ENCODE data around the gene DHX29. TPM values are rescaled to one million over a fixed set of nuclear protein-coding genes. Genes with fewer than 3 reads are reported as not detected.

Gene DHX29
- total RNA-seq, 1 experiment from 2014 or later = 24.3 TPM

DNA sequence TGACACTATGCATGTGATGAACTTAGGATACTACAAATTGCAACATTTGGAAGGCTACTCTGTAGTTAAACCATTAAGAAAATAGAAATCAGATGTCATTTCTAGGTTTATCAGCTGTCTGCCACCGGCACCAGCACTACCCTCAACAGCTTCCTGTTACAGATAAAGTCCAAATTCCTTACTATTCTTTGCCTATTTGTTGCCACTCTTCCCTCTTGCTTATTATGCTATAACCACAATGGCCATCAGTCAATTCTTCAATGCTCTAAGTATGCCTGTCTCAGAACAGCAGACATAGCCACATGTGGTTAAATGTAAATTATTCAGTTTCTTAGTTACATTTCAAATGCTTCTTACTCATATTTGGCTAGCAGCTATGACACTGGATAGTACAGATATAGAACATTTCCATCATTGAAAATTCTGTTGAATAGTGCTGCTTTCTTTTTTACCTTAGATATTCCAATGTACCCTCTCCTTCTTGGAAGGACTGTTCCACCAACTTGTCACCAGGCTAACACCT, 21.0 kb downstream of the DHX29 start:
- Histone ChIP-seq H3K27ac (ENCODE audit: low read depth, low read length) (no peak overlapping the region), H3K4me2 (ENCODE audit: low read length) (no peak overlapping the region), H3K4me3 (replicated peaks in 1 of 2; ENCODE audit: low read depth in 1 of 2, low read length in 2 of 2) (no peak overlapping the region), H3K79me2 (ENCODE audit: insufficient read depth, low read length) (no peaks in the 10 kb centered on the region), H3K4me1 (ENCODE audit: control insufficient read depth in 1 of 2, insufficient read depth in 2 of 2, low read length in 2 of 2) (no peaks in the 10 kb centered on the region), H3K9ac (ENCODE audit: low read length) (no peak overlapping the region), H4K20me1 (ENCODE audit: insufficient read depth) (no peaks in the 10 kb centered on the region), H3K9me2 (ENCODE audit: insufficient read depth) (no peaks in the 10 kb centered on the region), H3K27me3 (ENCODE audit: insufficient read depth, low read length) (no peaks in the 10 kb centered on the region), H3K36me3 (ENCODE audit: control insufficient read depth in 1 of 2, insufficient read depth in 2 of 2, low read length in 2 of 2) (peaks cover 27 to 36% of the 10 kb centered on the region in 2 experiments; a peak in 3 of 4 replicates), H3K9me3 (ENCODE audit: control insufficient read depth in 1 of 2, insufficient read depth in 1 of 2, low read depth in 1 of 2, low read length in 2 of 2) (no peaks in the 10 kb centered on the region), H2AFZ (ENCODE audit: low read depth, low read length, poor library complexity, severe bottlenecking) (no peak overlapping the region)
- POLR2A ChIA-PET = no interaction called here
- no peak for DNase-seq (ENCODE audit: low read depth, low spot score)
- RAD21 ChIA-PET (ENCODE audit: low non-redundant PET in 1 of 2, low total read pairs in 2 of 2, uncharacterized antibody in 2 of 2, unreplicated experiment in 2 of 2) = no interaction called here
- no peak for ATAC-seq
- TF ChIP-seq, protein P1, sequence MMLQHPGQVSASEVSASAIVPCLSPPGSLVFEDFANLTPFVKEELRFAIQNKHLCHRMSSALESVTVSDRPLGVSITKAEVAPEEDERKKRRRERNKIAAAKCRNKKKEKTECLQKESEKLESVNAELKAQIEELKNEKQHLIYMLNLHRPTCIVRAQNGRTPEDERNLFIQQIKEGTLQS (IDR thresholded peaks at IDR 0.05) = no peak
- TF ChIP-seq POLR2AphosphoS5 (IDR thresholded peaks at IDR 0.05; ENCODE audit: low read depth, low read length) = no peak
- no TSS peak for BruUV-seq (replicated peaks)
- CTCF ChIA-PET = no interaction called here
- intact Hi-C loops (cut with micrococcal nuclease) = no loop called here

- ATAC-seq = no peak
- H3K79me2 ChIP-seq (ENCODE audit: insufficient read depth, low read length) = no peaks in the 10 kb centered on the region
- POLR2A ChIA-PET = no interaction called here
Measured at GRCh38 chr5:55278778-55279177, 28.7 kb downstream of the DHX29 start.

More at GRCh38 chr5:55278778-55279177, 28.7 kb downstream of the DHX29 start:
- BruUV-seq (replicated peaks) = no TSS peak
- Histone ChIP-seq H3K36me3 (ENCODE audit: control insufficient read depth in 1 of 2, insufficient read depth in 2 of 2, low read length in 2 of 2) (peaks cover 31 to 51% of the 10 kb centered on the region in 2 experiments; a peak in 3 of 4 replicates), H3K27me3 (ENCODE audit: insufficient read depth, low read length) (no peaks in the 10 kb centered on the region), H3K4me1 (ENCODE audit: control insufficient read depth in 1 of 2, insufficient read depth in 2 of 2, low read length in 2 of 2) (no peaks in the 10 kb centered on the region), H4K20me1 (ENCODE audit: insufficient read depth) (no peaks in the 10 kb centered on the region), H3K9ac (ENCODE audit: low read length) (no peak overlapping the region), H3K4me3 (replicated peaks in 1 of 2; ENCODE audit: low read depth in 1 of 2, low read length in 2 of 2) (no peak overlapping the region), H3K9me3 (ENCODE audit: control insufficient read depth in 1 of 2, insufficient read depth in 1 of 2, low read depth in 1 of 2, low read length in 2 of 2) (no peaks in the 10 kb centered on the region), H3K4me2 (ENCODE audit: low read length) (no peak overlapping the region), H3K9me2 (ENCODE audit: insufficient read depth) (no peaks in the 10 kb centered on the region), H3K27ac (ENCODE audit: low read depth, low read length) (no peak overlapping the region), H2AFZ (ENCODE audit: low read depth, low read length, poor library complexity, severe bottlenecking) (no peak overlapping the region)
- ChIA-PET RAD21 (ENCODE audit: low non-redundant PET in 1 of 2, low total read pairs in 2 of 2, uncharacterized antibody in 2 of 2, unreplicated experiment in 2 of 2) (no interaction called here), CTCF (no interaction called here)
- TF ChIP-seq ZBTB33 (IDR thresholded peaks at IDR 0.05; ENCODE audit: extremely low read depth, insufficient replicate concordance, low read length) (no peak), EZH2 (IDR thresholded peaks at IDR 0.05) (no peak), SIN3A (IDR thresholded peaks at IDR 0.05; ENCODE audit: low read depth) (no peak), JUND (IDR thresholded peaks at IDR 0.05) (no peak), YY1 (IDR thresholded peaks at IDR 0.05; ENCODE audit: extremely low read depth, insufficient replicate concordance, low read depth, low read length) (no peak), MAX (IDR thresholded peaks at IDR 0.05) (no peak), EGR1 (IDR thresholded peaks at IDR 0.05; ENCODE audit: low read depth) (no peak), TCF7L2 (IDR thresholded peaks at IDR 0.05; ENCODE audit: borderline replicate concordance, extremely low read depth, insufficient read depth, insufficient read length) (no peak), SRF (IDR thresholded peaks at IDR 0.05; ENCODE audit: low read depth) (no peak), CEBPB (IDR thresholded peaks at IDR 0.05; ENCODE audit: low read depth) (no peak), POLR2A (IDR thresholded peaks at IDR 0.05; ENCODE audit: borderline replicate concordance, extremely low read depth, insufficient read depth, insufficient read length) (no peak), POLR2AphosphoS5 (IDR thresholded peaks at IDR 0.05; ENCODE audit: low read depth, low read length) (no peak), ZFX (IDR thresholded peaks at IDR 0.05) (no peak), FOSL1 (IDR thresholded peaks at IDR 0.05; ENCODE audit: low read depth) (no peak)
- TF ChIP-seq, protein P2, sequence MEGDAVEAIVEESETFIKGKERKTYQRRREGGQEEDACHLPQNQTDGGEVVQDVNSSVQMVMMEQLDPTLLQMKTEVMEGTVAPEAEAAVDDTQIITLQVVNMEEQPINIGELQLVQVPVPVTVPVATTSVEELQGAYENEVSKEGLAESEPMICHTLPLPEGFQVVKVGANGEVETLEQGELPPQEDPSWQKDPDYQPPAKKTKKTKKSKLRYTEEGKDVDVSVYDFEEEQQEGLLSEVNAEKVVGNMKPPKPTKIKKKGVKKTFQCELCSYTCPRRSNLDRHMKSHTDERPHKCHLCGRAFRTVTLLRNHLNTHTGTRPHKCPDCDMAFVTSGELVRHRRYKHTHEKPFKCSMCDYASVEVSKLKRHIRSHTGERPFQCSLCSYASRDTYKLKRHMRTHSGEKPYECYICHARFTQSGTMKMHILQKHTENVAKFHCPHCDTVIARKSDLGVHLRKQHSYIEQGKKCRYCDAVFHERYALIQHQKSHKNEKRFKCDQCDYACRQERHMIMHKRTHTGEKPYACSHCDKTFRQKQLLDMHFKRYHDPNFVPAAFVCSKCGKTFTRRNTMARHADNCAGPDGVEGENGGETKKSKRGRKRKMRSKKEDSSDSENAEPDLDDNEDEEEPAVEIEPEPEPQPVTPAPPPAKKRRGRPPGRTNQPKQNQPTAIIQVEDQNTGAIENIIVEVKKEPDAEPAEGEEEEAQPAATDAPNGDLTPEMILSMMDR (IDR thresholded peaks at IDR 0.05 in 2 of 3, conservative IDR thresholded peaks at IDR 0.05 in 1 of 3; ENCODE audit: borderline replicate concordance in 1 of 3, insufficient read depth in 1 of 3, low read depth in 2 of 3, low read length in 2 of 3) = no peak
- TF ChIP-seq, protein P1 (IDR thresholded peaks at IDR 0.05) = no peak
- intact Hi-C loops (cut with micrococcal nuclease) = no loop called here
- no peak for DNase-seq (ENCODE audit: low read depth, low spot score)

All from HCT116 (cell line).